GM20000 (cell line): ENCODE results near the gene SLC30A7.

Source experiments
- DNase-seq: peaks from one replicate; pipeline ENCODE4 v3.0.0; 2012; ENCODE audit warnings: low spot score
- CTCF ChIP-seq: IDR thresholded peaks from 2 replicates; pipeline ENCODE4 v1.5.1; 2012; ENCODE audit warnings: mild to moderate bottlenecking, control low read depth; ENCODE audit errors: extremely low read depth, missing control alignments

The SLC30A7 gene

GRCh38 chr1:100892554-100892953, 3.3 kb upstream of the SLC30A7 start:
- no peak for TF ChIP-seq CTCF
- no peak for DNase-seq

GRCh38 chr1:100893718-100894117, 2.2 kb upstream of the SLC30A7 start:
- no peak for DNase-seq
- no peak for TF ChIP-seq CTCF

- TF ChIP-seq CTCF, result no peak
- DNase-seq, result peak; percentile 66
Measured at GRCh38 chr1:100894603-100895539, 1.0 kb upstream of the SLC30A7 start, which contains the start of gene EXTL2. Gene EXTL2 (minus strand): TSS chr1:100894842. CDS start chr1:100888757, 6,085 bp downstream.

GRCh38 chr1:100896481-100896982, 642 bp downstream of the SLC30A7 start:
- TF ChIP-seq CTCF, result no peak
- DNase-seq, result peak; percentile 62

- no peak for TF ChIP-seq CTCF
- DNase-seq, result no peak
Measured at GRCh38 chr1:100902365-100902764, 6.5 kb downstream of the SLC30A7 start.

GRCh38 chr1:100903777-100904176, 7.9 kb downstream of the SLC30A7 start:
- TF ChIP-seq CTCF, result no peak
- DNase-seq, result no peak

- no peak for TF ChIP-seq CTCF
- no peak for DNase-seq
Measured at GRCh38 chr1:100904528-100904927, 8.6 kb downstream of the SLC30A7 start.
